OCI-LY7 (cell line): Measurements from ENCODE around the gene SPOP. TPM values are rescaled to one million over a fixed set of nuclear protein-coding genes. Genes with fewer than 3 reads are reported as not detected.

Experiments
- BruUV-seq: library from RNA; stranded (reverse); fragments of 400-500 nt; replicated peaks from 2 replicates; lab custom pipeline; 2021; lab: Mats Ljungman, UMichigan
- CTCF ChIA-PET: fragments of 300-600 bp; sonication (Branson Sonifier 250); formaldehyde crosslinking; loops from one replicate; lab custom pipeline; 2022; ENCODE audit warnings: antibody characterized with exemption; ENCODE audit not compliant: unreplicated experiment; lab: Charles Lee
- POLR2A ChIA-PET: fragments of 300-600 bp; sonication (Branson Sonifier 250); formaldehyde crosslinking; loops from one replicate; lab custom pipeline; 2022; ENCODE audit warnings: antibody characterized with exemption; lab: Charles Lee
- DNase-seq: peaks from one replicate; pipeline ENCODE4 v3.0.0-alpha.2; 2015; ENCODE audit warnings: low spot score
- H2AFZ ChIP-seq: fragments of 200-600 bp; sonication (generic), shearing (Covaris generic); 2 replicates; pipeline ENCODE4 v1.6.1; 2014; ENCODE audit warnings: mild to moderate bottlenecking, antibody characterized with exemption, low read length, moderate library complexity
- H3K27ac ChIP-seq: fragments of 200-600 bp; sonication (generic); 2 replicates; pipeline ENCODE4 v1.5.1; 2014; ENCODE audit warnings: mixed run types, low read depth, mild to moderate bottlenecking, moderate library complexity, low read length, inconsistent platforms; ENCODE audit not compliant: poor library complexity, severe bottlenecking
- H3K36me3 ChIP-seq: fragments of 200-600 bp; sonication (generic); 2 replicates; pipeline ENCODE4 v1.6.1; 2014; ENCODE audit warnings: mild to moderate bottlenecking, antibody characterized with exemption, low read length, moderate library complexity, mixed read lengths; ENCODE audit not compliant: insufficient read depth
- H3K4me1 ChIP-seq: fragments of 200-600 bp; sonication (generic); 2 replicates; pipeline ENCODE4 v1.5.1; 2014; ENCODE audit warnings: mild to moderate bottlenecking, low read length; ENCODE audit not compliant: insufficient read depth, poor library complexity, severe bottlenecking
- H3K4me2 ChIP-seq: fragments of 200-600 bp; sonication (generic); 2 replicates; pipeline ENCODE4 v1.6.1; 2014; ENCODE audit warnings: mild to moderate bottlenecking, low read length
- H3K4me3 ChIP-seq: fragments of 200-600 bp; sonication (generic); 2 replicates; pipeline ENCODE4 v1.5.1; 2014; ENCODE audit warnings: mild to moderate bottlenecking, low read depth, low read length; ENCODE audit not compliant: poor library complexity, severe bottlenecking
- H3K79me2 ChIP-seq: fragments of 200-600 bp; sonication (generic); 2 replicates; pipeline ENCODE4 v1.6.1; 2016; ENCODE audit warnings: low read depth, mild to moderate bottlenecking, low read length, moderate library complexity, mixed read lengths; ENCODE audit not compliant: insufficient read depth
- H3K9me2 ChIP-seq: fragments of 200-600 bp; sonication (generic); 2 replicates; pipeline ENCODE4 v1.6.1; 2016; ENCODE audit warnings: mild to moderate bottlenecking, low read length, mixed read lengths; ENCODE audit not compliant: insufficient read depth
- H3K9me3 ChIP-seq: fragments of 200-600 bp; sonication (generic); 2 replicates; pipeline ENCODE4 v1.6.1; 2014; ENCODE audit warnings: mild to moderate bottlenecking, mixed run types, low read length, mixed read lengths
- H4K20me1 ChIP-seq: fragments of 200-600 bp; sonication (generic); 2 replicates; pipeline ENCODE4 v1.6.1; 2014; ENCODE audit warnings: mild to moderate bottlenecking, antibody characterized with exemption, low read length, moderate library complexity, mixed read lengths; ENCODE audit not compliant: insufficient read depth
- EZH2phosphoT487 ChIP-seq: fragments of 200-600 bp; sonication (generic); IDR thresholded peaks from 2 replicates; pipeline ENCODE4 v1.6.1; 2018; ENCODE audit warnings: low read depth, borderline replicate concordance, mild to moderate bottlenecking, mixed run types, antibody characterized with exemption, low read length, moderate library complexity, mixed read lengths
- intact Hi-C: fragments of 100-400 bp; cut with micrococcal nuclease; formaldehyde crosslinking; loops from one replicate; pipeline ENCODE4 v1.10.0; 2022; ENCODE audit not compliant: unreplicated experiment
- total RNA-seq, 2 experiments: library from RNA; depleted of rRNA in 1 of 2; stranded (reverse); fragments of >200 nt in 1 of 2; shearing (Covaris generic) in 1 of 2; gene quantifications; 2 replicates each; pipeline ENCODE4 v1.2.3, GENCODE V29; 2014 to 2022
- TF ChIP-seq, protein P1 (sequence below): fragments of 200-600 bp; sonication (generic); conservative IDR thresholded peaks from 2 replicates; pipeline ENCODE4 v1.5.1; 2014; ENCODE audit warnings: mild to moderate bottlenecking, antibody characterized with exemption, low read length, moderate library complexity, mixed read lengths

The SPOP gene
- total RNA-seq, 2 experiments from 2014 or later: 37.8 to 69.0 TPM

DNA sequence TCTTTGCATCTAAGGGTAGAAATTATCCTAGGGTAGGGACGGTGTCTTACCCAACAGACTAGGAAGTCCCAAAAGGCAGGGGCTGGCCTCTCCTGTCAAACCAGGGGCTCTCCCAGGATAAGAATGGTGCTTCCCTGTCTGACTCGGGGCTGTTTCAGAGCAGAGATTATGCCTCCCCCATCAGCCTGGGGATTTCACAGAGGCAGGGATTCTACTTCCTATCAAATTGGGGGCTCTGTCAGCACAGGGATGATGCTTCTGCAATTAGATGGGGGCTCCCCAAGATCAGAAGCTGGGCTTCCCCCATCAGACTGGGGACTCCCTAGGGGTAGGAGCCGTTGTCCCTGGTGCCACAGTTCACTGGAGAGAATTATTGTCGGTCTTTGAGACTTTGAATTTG lies 99.9 kb downstream of the SPOP start:
- Histone ChIP-seq H3K9me3 (no peaks in the 10 kb centered on the region), H4K20me1 (no peaks in the 10 kb centered on the region), H3K79me2 (no peaks in the 10 kb centered on the region), H3K27ac (no peak overlapping the region), H2AFZ (no peak overlapping the region), H3K4me3 (no peak overlapping the region), H3K9me2 (no peaks in the 10 kb centered on the region), H3K4me2 (no peak overlapping the region), H3K4me1 (peaks cover 10% of the 10 kb centered on the region), H3K36me3 (no peaks in the 10 kb centered on the region)
- ChIA-PET CTCF (no interaction called here), POLR2A (no interaction called here)
- no peak for DNase-seq
- no TSS peak for BruUV-seq
- TF ChIP-seq EZH2phosphoT487: no peak
- intact Hi-C loops: no loop called here

DNA sequence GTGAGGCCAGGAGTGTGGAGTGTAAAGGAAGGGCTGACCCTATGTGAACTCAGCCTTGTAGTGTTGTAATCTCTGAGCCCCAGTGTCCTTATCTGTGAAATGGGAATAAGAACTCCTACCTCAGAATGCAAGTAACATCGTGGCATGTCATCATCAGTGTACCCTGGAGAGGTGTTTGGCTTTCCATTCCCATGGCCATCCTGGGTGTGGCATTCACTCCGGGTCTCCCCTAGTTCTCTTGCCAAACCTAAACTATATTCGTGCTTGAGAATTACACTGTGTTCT lies 100.3 kb downstream of the SPOP start:
- CTCF ChIA-PET: no interaction called here

DNA sequence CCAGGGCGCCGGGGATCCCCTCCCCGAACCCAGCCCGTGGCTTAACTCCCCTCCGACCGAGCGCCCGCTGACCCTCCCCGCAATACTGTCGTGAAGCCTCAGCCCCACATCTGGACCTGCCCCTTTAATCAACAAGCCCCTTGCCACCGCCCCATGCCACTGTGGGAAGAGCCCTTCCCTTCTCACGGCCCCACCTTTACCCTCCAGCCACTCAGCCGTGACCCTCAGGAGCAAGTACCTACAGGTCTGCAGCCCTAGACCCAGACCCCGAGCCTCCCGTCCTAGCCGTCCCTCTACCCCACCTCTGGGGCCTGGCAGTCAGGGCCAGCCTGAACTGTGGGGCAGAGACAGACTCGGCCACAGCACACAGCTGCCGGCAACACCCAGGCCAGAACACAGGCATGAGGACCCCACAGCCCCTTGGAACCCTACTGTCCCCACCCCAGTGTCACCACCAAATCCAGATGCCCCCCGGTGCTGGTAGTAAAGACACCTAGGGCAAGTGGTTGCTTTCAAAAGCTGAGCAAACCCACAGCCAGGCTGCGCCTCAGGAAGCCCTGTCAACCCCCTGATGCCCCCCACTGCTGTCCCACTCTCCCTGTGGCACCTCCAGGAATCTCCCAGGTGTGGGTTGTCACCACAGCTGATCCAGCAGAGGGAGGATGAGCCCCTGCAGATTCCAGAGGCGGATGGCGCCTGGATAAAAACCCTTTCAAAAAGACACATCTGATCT lies 100.8 kb downstream of the SPOP start:
- TF ChIP-seq, protein P1, sequence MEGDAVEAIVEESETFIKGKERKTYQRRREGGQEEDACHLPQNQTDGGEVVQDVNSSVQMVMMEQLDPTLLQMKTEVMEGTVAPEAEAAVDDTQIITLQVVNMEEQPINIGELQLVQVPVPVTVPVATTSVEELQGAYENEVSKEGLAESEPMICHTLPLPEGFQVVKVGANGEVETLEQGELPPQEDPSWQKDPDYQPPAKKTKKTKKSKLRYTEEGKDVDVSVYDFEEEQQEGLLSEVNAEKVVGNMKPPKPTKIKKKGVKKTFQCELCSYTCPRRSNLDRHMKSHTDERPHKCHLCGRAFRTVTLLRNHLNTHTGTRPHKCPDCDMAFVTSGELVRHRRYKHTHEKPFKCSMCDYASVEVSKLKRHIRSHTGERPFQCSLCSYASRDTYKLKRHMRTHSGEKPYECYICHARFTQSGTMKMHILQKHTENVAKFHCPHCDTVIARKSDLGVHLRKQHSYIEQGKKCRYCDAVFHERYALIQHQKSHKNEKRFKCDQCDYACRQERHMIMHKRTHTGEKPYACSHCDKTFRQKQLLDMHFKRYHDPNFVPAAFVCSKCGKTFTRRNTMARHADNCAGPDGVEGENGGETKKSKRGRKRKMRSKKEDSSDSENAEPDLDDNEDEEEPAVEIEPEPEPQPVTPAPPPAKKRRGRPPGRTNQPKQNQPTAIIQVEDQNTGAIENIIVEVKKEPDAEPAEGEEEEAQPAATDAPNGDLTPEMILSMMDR: no peak
- 0 out of 2 replicates have a peak, but pooled peaks have one; percentile 17 for TF ChIP-seq EZH2phosphoT487
- H3K9me2 ChIP-seq: no peaks in the 10 kb centered on the region
- peaks cover 10% of the 10 kb centered on the region for H3K4me1 ChIP-seq
- 0 out of 2 replicates have a peak overlapping the region, but pooled peaks have one; percentile 43 for H3K4me2 ChIP-seq
- H3K36me3 ChIP-seq: no peaks in the 10 kb centered on the region
- intact Hi-C loops: no loop called here
- H3K27ac ChIP-seq: no peak overlapping the region
- no peaks in the 10 kb centered on the region for H3K79me2 ChIP-seq
- H3K4me3 ChIP-seq: no peak overlapping the region
- POLR2A ChIA-PET: no interaction called here
- CTCF ChIA-PET: no interaction called here
- H3K9me3 ChIP-seq: no peaks in the 10 kb centered on the region
- H2AFZ ChIP-seq: no peak overlapping the region
- no peak for DNase-seq
- no peaks in the 10 kb centered on the region for H4K20me1 ChIP-seq
- BruUV-seq: no TSS peak

More for the DNA sequence above, 100.3 kb downstream of the SPOP start:
- Histone ChIP-seq H2AFZ (no peak overlapping the region), H3K27ac (no peak overlapping the region), H4K20me1 (no peaks in the 10 kb centered on the region), H3K36me3 (no peaks in the 10 kb centered on the region), H3K9me2 (no peaks in the 10 kb centered on the region), H3K9me3 (no peaks in the 10 kb centered on the region), H3K4me2 (no peak overlapping the region), H3K4me3 (no peak overlapping the region), H3K79me2 (no peaks in the 10 kb centered on the region), H3K4me1 (peaks cover 10% of the 10 kb centered on the region)
- no peak for TF ChIP-seq EZH2phosphoT487
- TF ChIP-seq, protein P1: no peak
- no peak for DNase-seq
- intact Hi-C loops: no loop called here
- POLR2A ChIA-PET: no interaction called here
- BruUV-seq: no TSS peak
